ENCODE results near the gene SLC38A11. TPM values are rescaled to one million over a fixed set of nuclear protein-coding genes. Genes with fewer than 3 reads are reported as not detected.

The SLC38A11 gene
- total RNA-seq, 1 donor from 2014 or later, result not detected

DNA sequence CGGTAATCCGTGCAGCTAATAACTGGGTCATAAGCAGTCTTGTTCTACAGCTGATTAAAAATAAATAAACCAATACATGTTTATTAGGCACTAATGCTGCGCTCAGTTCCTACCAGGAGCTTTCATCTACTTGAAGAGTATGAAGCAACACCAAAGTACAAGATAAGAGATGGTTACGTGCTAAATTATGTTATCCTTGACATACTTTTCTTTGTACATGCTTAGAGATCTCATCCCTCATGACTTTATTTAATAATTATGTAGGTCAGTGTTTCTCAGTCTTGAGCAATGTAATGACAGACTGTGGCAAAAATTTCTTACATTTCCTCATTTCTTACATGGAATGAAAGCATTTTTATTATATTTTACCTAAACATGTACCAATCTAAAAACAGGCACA lies 59.1 kb downstream of the SLC38A11 start:
- peaks cover 10% of the 10 kb centered on the region for H3K4me1 Mint-ChIP-seq (ENCODE audit: low read depth, unreplicated experiment)
- no peaks in the 10 kb centered on the region for H3K9me3 Mint-ChIP-seq (ENCODE audit: unreplicated experiment)
- peaks cover 4% of the 10 kb centered on the region for H3K27me3 Mint-ChIP-seq (ENCODE audit: unreplicated experiment)
- no peak overlapping the region for H3K4me3 Mint-ChIP-seq (ENCODE audit: unreplicated experiment)
- TF ChIP-seq, protein P1, sequence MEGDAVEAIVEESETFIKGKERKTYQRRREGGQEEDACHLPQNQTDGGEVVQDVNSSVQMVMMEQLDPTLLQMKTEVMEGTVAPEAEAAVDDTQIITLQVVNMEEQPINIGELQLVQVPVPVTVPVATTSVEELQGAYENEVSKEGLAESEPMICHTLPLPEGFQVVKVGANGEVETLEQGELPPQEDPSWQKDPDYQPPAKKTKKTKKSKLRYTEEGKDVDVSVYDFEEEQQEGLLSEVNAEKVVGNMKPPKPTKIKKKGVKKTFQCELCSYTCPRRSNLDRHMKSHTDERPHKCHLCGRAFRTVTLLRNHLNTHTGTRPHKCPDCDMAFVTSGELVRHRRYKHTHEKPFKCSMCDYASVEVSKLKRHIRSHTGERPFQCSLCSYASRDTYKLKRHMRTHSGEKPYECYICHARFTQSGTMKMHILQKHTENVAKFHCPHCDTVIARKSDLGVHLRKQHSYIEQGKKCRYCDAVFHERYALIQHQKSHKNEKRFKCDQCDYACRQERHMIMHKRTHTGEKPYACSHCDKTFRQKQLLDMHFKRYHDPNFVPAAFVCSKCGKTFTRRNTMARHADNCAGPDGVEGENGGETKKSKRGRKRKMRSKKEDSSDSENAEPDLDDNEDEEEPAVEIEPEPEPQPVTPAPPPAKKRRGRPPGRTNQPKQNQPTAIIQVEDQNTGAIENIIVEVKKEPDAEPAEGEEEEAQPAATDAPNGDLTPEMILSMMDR (IDR thresholded peaks at IDR 0.05; ENCODE audit: partially characterized antibody, unreplicated experiment), result no peak
- no peak for DNase-seq
- H3K27ac Mint-ChIP-seq (ENCODE audit: unreplicated experiment), result no peak overlapping the region
- no peaks in the 10 kb centered on the region for H3K36me3 Mint-ChIP-seq (ENCODE audit: unreplicated experiment)

DNA sequence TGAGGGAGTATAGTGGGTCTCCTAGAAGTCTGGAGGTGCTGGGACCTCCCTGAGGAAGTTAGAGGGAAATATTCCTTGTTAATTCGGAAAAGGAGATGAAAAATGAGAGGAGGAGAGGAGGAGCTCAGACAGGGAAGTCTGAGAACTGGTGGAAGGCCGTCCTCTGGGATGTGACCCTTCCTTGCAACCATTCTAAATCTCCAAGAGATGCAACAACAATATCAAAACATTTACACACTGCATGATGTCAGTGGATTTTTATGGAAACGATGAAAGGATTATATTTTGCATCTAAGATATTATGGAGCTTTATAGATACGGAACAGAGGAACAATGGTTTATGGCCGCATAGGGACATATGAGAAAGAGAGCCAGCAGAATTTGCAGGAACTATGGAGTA lies 63.9 kb downstream of the SLC38A11 start:
- Mint-ChIP-seq H3K4me1 (ENCODE audit: low read depth, unreplicated experiment) (peaks cover 12% of the 10 kb centered on the region), H3K9me3 (ENCODE audit: unreplicated experiment) (no peaks in the 10 kb centered on the region), H3K27ac (ENCODE audit: unreplicated experiment) (no peak overlapping the region), H3K27me3 (ENCODE audit: unreplicated experiment) (peaks cover 4% of the 10 kb centered on the region), H3K36me3 (ENCODE audit: unreplicated experiment) (no peaks in the 10 kb centered on the region), H3K4me3 (ENCODE audit: unreplicated experiment) (no peak overlapping the region)
- DNase-seq, result no peak
- TF ChIP-seq, protein P1 (IDR thresholded peaks at IDR 0.05; ENCODE audit: partially characterized antibody, unreplicated experiment), result no peak

DNA sequence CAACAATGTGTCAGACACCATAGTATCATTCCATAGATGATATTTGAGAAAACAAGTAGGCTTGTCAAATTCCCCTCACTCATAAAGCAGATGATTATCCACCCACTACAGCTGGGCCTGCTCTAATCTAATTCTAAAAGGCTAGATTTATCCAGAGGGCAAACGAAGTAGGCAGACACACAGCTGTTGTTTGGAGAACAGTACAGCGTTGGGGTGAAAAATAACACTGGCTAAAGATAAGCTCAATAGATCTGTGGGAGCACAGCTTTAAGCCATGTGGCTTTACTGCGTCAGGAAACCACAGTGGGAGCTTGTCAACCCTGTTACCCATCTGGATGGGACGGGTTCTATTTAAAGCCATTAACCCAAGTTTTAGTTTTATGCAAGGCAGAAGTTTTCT lies 64.8 kb downstream of the SLC38A11 start:
- H3K4me3 Mint-ChIP-seq (ENCODE audit: unreplicated experiment), result no peak overlapping the region
- H3K4me1 Mint-ChIP-seq (ENCODE audit: low read depth, unreplicated experiment), result peaks cover 12% of the 10 kb centered on the region
- TF ChIP-seq, protein P1 (IDR thresholded peaks at IDR 0.05; ENCODE audit: partially characterized antibody, unreplicated experiment), result no peak
- no peak for DNase-seq
- H3K27me3 Mint-ChIP-seq (ENCODE audit: unreplicated experiment), result peaks cover 4% of the 10 kb centered on the region
- no peaks in the 10 kb centered on the region for H3K9me3 Mint-ChIP-seq (ENCODE audit: unreplicated experiment)
- H3K36me3 Mint-ChIP-seq (ENCODE audit: unreplicated experiment), result no peaks in the 10 kb centered on the region
- H3K27ac Mint-ChIP-seq (ENCODE audit: unreplicated experiment), result no peak overlapping the region

DNA sequence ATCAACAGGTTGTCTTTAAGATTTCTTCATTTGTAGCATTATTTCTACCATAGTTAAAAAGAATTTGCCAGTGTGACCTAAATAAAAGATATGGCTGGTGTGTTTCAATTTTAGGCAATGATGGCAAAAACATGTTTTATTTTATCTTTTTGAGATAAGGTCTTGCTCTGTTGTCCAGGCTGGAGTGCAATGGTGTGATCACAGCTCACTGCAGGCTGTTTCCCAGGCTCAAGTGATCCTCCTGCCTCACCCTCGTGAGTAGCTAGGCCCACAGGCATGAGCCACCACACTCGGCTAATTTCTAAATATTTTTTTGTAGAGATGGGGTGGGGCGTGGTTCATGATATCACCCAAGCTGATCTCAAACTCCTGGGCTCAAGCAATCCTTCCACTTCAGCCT lies 66.7 kb downstream of the SLC38A11 start:
- Mint-ChIP-seq H3K9me3 (ENCODE audit: unreplicated experiment) (no peaks in the 10 kb centered on the region), H3K36me3 (ENCODE audit: unreplicated experiment) (no peaks in the 10 kb centered on the region), H3K4me1 (ENCODE audit: low read depth, unreplicated experiment) (peaks cover 2% of the 10 kb centered on the region), H3K4me3 (ENCODE audit: unreplicated experiment) (no peak overlapping the region), H3K27ac (ENCODE audit: unreplicated experiment) (no peak overlapping the region), H3K27me3 (ENCODE audit: unreplicated experiment) (no peaks in the 10 kb centered on the region)
- TF ChIP-seq, protein P1 (IDR thresholded peaks at IDR 0.05; ENCODE audit: partially characterized antibody, unreplicated experiment), result no peak
- DNase-seq, result no peak

DNA sequence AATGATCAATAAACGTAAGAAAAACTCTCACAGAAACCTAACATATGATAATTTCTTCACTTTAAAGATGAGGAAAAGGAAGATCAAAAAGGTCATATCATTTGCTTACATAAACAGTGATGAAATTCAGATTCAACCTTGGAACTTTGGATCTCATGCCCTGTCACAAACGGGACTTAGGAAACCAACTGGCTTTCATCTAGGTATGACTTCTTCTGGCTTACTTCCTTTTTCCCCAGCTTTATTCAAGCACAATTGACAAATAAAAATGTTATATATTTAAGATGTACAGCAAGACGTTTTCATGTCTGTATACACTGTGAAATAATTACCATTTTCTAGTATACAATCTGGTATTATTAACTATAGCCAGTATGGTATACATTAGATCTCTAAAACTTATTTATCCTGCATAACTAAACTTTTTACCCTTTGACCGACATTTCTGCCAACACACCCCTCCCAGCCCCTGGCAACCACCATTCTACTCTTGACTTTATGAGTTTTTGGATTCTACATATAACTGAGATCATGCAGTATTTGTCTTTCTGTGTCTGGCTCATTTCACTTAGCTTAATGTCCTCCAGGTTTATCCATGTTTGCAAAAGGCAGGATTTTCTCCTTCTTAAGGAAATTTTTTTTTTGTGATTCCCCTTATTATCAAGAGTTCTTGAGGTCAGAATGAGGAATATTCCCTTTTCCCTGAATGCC lies 67.7 kb downstream of the SLC38A11 start:
- H3K36me3 Mint-ChIP-seq (ENCODE audit: unreplicated experiment), result no peaks in the 10 kb centered on the region
- no peak overlapping the region for H3K27ac Mint-ChIP-seq (ENCODE audit: unreplicated experiment)
- no peak for DNase-seq
- no peaks in the 10 kb centered on the region for H3K9me3 Mint-ChIP-seq (ENCODE audit: unreplicated experiment)
- no peaks in the 10 kb centered on the region for H3K27me3 Mint-ChIP-seq (ENCODE audit: unreplicated experiment)
- H3K4me1 Mint-ChIP-seq (ENCODE audit: low read depth, unreplicated experiment), result peaks cover 2% of the 10 kb centered on the region
- TF ChIP-seq, protein P1 (IDR thresholded peaks at IDR 0.05; ENCODE audit: partially characterized antibody, unreplicated experiment), result no peak
- H3K4me3 Mint-ChIP-seq (ENCODE audit: unreplicated experiment), result no peak overlapping the region

All from glutamatergic neuron (in vitro differentiated cells).